H4 (cell line): ENCODE data around the gene IL1RL1. TPM values are rescaled to one million over a fixed set of nuclear protein-coding genes. Genes with fewer than 3 reads are reported as not detected.
"Not testable (repeated sequence)": the region's sequence is repeated elsewhere in the genome, so short reads cannot be mapped to it uniquely, and the experiment has no call there.

ENCODE experiments used
- DNase-seq: peaks from one replicate; pipeline ENCODE4 v3.0.0-alpha.2; 2015; ENCODE audit warnings: low spot score
- total RNA-seq: library from RNA; depleted of rRNA; stranded (reverse); fragments of >200 nt; shearing (Covaris generic); gene quantifications from 2 replicates; pipeline ENCODE4 v1.2.3, GENCODE V29; 2014

The IL1RL1 gene
- total RNA-seq, 1 experiment from 2014 or later, result not detected

DNA sequence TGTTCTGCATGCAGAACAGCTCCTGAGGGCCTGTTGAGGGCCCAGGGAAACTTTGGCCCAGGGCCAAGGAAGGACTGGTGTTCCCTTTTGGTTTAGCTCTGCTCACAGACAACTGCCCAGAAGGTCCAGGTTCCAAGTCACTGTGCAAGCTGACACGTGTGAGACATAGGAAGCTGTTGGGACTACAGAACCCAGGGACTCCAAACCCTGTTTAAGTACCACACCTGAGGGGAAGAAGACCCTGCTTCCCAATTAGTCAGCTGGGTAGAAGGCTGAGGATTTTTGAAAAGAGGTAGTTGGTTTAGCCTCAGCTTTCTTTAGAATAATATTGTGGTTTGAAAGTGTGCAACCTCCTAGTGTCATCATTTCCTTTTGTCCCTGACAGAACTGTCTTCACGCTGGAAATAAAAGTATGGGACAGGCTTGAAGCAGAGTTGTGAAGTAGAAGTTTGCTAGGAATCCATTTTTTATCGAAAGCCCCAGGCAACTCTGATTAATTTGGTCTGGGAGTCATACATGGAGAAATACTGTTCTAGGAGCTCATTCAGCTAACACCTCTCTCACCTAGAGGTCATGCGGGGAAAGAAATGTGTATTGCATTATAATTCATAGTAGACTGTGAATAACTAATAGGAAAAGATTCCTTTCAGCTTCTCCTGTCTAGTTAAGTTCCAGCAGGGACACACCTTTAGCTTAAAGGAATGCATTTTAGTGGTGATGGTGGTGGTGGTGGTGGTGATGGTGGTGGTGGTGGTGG lies 19.9 kb upstream of the IL1RL1 start:
- DNase-seq, result no peak

DNA sequence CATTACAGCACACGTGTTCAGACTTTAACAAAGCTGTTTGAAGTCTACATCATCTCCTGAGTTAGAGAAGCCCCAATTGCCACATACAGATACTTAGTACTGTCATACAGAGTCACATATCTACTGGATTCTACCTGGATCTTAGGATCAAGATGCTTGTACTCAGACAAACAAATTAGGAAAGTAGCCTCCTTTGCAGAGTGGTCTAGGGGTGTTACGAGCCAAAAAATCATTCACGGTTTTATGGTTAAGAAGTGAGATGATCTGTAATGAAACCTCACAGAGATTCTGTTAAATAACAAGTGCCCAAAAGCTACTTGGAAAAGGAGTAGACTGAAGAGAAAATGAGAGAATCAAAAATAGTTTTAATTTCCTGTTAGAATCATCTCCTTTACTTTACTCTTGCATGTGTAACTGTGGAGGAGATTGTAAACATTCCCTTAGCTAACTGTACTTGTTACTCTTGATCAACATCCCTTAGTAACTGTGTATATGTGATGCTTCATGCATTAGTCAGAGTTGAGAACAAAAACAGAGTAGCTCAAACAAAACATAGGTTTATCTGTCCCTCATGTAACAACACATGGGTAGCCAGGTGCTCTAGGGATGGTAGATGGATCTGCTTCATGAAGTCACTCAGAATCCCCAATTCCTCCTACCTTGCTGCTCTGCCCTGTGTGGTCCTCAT lies 16.4 kb upstream of the IL1RL1 start:
- no peak for DNase-seq

DNA sequence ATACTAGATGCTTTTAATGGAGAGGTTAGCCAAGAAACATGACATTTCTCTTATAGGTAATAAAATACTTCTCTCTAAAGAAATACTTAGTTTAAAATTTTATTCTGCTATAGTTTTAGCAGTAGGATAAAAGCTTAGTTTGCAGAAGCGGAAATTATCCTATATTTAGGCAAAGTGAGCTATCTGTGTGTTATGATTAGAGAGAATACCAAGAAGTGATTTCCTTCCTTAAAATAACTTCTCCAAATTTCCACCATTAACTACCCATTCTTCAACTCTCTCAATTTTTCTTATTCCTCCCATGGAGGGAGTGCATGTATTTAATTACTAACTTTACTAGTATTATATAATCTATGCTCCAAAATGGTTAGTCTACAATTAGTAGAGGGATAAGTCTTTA lies 15.8 kb upstream of the IL1RL1 start:
- no peak for DNase-seq

DNA sequence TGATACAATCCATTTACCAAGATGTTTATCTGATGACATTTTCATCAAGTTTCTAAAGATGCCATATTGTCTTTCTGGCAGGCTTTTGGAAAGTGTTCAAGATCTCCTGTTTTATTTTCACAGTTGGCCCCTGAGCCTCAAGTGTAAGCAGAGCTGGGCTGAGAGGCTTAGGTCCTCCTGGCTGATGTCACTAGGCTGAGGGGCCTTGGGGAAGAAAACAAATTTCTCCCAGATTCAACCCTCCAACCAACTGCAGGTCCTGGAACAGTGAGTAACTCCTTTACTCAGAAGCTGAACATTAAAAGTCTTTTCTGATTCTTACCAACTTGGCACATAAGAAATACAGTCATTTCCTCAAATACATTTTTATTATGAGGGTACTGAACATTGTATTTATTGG lies 14.9 kb upstream of the IL1RL1 start:
- DNase-seq, result no peak

DNA sequence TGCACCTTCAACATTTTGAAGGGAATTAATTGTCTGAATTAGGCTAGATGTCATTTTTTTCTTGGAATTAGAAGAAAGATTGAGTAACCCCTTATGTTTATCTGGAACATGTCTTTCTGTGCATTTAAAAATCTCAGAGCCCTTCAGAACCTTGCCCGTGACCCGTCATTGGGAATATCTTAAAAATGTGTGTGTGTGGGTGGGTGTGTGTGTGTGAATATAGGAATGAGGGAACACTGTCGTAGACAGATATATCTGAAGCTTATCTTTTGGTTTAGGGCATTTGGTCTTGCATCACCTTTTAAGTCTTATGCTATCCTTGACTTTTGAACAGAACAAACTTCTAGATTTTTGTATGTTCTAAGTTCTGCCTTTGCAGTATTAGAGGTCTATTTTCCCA lies 13.5 kb upstream of the IL1RL1 start:
- DNase-seq, result no peak

DNA sequence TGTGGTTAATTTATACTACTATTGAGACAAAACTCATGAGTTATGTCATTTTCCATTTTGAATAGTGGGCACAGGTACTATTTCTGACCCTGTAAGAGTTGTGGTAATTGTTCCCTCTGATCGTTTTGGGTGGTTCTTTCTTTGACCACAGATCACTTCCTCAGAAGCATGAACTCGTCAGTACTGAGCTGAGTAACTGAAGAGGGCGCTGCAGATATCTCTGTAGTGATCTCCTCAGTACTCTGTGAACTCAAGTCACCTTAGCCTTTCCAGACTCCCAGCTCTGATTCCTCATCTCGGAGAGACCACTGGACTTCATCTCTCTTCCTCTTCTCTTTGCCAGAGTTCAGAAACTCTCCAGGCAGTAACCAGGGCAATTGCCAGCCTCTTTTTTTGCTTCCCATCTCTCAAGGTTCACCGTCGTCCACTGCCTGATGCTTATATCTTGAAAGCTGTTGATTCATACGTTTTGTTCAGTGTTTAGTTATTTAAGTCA lies 9.4 kb upstream of the IL1RL1 start:
- DNase-seq, result no peak

DNA sequence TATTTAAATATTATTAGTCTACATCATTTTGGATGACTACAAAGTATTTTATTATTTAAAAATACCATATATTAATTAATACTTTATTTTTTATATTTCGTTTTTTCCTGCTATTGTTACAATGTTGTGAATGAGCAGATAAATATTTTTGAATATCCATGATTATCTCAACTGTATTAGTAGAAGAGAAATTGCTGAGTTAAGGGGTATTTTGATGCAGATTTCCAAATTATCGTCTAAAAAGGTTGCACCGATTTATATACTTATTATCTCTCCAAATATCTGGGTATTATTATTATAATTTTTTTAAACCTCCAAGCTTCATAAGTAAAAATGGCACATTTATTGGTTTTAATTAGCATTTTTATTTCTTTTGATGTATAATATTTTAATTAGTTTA lies 8.9 kb upstream of the IL1RL1 start:
- no peak for DNase-seq

DNA sequence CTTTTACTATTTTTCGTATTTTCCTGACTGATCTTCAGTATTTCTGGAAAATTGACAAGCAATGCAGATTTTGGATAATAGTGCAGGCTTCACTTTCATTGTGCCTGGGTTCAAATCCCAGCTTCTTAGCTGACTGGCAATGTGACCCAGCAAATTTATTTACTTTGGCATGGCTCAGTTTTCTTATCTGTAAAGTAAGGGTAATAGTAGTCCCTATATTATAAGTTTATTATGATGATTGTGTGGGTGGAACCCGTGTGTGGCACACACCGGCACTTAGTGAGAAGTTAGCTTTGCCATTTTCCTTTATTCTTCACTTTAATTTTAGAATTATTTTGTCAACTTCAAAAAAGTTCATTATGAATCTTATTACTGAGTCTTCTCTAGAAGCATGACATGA lies 7.8 kb upstream of the IL1RL1 start:
- DNase-seq, result no peak

DNA sequence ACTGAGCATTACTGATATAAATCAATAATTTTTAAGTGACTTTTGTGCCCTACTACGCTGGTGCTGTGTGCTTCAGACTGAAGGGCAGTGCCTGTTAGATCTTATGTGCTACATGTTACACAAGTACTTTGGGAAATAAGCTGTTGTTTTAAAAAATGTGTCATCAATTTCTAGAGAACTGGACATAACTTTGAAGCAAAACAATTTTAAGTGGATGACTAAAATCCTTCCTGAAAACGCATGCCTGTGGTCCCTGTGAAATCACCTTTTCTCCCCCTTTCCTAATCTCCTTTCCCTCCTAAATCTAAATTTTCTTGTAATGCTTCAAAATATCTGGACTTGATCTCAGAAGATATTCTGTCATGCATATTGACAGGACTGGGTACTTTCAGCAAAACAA lies 7.1 kb upstream of the IL1RL1 start:
- DNase-seq, result no peak

DNA sequence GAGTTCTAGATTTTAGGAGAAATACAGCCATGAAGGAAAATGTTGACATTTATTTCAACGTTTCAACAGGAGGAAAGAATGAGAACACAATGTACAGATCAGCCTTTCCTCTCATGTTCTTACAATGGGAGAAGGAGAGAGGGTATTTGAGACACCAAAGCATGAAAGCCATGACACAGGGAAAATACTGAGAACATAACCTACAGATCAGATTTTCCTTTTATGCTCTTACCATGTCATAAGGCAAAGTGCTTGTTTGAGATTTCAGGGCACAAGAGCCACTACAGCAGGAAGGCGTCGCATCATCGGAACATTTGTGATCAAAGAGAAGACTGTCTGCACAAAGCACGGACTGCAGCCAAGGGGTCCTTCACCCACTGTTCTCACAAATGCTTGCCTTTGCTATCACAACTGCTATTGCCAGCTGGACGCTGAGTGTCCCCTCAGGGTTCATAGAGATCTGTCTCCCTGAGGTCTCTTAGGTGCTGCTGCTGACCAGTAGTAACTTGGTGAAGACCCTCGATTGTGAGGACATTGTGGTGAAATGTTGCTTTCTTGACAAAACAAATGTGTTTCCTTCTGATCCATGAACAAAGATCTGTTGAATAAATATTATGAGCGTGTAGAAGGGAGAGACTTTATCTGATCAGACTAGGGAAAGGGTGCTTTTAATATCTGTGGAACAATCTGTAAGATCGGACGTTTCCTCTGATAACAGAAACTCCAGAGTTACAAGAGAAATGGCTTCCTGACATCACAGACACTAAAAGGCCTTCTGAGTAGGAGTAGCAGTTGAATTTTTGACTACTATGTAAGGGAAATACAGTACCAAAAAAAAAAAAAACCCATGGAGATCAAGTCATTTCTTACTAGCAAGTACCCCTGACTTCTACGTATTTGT lies 6.4 kb upstream of the IL1RL1 start:
- no peak for DNase-seq

DNA sequence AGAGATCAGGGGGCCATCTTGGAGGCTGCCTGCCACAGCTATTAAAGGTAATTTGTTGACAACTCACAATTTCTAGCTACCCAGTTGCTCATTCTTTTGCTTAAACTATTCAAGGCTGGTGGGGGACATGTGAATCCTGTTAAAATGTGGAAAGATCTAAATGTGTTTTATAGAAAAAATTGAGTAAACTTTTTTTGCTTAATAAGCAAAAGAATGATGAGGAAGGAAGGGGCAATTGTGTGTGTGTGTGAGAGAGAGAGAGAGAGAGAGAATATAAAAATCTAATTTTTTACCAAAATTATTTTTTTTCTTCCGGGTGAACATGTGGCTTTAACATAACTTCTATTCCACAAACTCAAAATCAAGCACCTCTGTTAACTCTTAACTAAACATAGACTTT lies 5.2 kb upstream of the IL1RL1 start:
- DNase-seq, result no peak

DNA sequence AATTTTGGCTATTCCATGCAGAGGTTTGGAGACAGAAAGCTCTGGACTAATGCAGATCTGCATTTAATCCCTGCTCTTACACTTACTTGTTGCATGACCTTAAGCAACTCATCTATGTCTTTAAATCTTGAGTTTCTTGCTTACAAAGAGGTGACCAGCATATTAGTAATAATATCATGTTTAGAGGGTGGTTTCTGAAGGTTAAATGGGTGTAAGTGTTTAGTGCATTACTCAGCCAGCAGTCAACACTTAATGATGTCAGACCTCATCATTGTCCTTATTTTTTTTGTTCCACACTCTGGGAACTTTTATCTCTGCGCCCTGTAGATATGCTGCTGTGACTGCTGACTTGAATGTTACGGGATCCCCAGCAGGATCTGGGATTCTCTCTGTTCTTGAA lies 1.7 kb downstream of the IL1RL1 start:
- no peak for DNase-seq

DNA sequence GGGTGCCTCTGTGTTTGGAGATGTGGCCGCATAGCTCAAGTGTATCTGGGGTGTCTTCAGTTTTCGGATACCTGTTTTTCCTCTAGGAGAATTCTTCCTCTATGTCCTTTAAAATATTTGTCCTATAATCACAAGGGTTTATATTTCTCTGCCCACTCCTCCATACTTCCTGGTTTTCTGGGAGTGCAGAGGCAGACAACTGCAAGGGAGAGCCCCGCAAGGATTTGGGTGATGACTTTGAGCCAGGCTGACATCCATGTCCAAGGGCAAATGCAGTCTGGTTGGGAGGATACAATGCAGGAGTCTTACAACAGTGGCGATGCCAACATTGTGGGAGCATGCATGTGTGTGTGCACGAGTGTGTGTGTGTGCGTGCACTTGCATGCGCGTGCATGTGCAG lies 2.1 kb downstream of the IL1RL1 start:
- DNase-seq, result no peak

DNA sequence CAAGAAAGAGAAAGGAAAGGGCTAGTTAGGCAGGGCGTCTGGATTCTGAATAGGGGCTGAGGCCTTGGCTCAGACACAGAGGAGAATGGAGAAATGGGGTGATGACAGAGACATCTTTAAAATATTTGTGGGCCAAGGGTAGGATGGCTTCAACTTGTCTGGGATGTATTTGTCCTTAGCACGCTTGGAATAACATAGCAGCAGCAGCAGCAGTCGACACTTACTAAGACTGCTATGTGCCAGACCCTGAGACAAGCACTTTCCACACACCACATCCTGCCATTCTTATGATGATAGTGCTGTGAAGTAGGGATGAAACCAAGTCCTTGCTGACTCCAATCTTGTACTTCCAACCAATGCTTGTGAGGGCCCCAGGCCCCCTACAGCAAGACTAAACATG lies 2.6 kb downstream of the IL1RL1 start:
- no peak for DNase-seq

DNA sequence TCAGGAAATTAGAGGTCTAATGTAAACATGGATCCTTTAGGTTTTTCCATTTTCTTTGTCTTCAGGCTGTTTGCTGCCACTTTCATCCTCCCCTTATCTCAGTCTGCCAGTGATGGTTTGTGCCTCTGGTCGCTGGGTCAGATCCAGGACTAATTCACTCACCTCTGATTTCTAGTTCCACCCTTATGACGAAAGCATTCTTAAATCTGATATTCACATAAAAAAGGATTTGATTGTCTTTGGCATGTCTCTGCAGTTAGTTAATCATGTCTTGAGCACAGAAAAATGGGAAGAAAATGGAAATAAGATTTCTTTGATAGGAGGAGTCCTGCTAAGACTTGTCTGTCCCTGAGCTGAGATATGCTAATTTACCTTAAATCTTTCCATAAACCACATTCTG lies 4.6 kb downstream of the IL1RL1 start:
- DNase-seq, result no peak

DNA sequence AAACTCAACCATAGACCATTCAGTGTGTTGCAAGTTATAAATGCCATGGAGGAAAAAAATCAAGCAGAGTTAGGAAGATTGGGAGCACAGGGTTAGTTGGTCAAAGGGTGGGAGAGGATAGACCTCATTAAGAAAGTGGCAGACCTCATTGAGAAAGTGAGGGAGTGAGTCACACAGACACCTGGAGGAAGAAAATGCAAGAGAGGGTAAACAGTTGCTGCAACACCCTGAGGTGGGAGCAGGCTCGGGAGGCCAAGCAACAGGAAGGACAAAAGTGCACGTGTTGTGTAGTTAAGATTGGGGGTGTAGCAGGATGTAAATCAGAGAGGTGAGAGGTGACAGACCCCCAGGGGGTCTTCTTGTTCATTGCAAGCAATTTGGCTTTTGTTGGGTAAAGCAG lies 6.4 kb downstream of the IL1RL1 start:
- DNase-seq, result no peak

DNA sequence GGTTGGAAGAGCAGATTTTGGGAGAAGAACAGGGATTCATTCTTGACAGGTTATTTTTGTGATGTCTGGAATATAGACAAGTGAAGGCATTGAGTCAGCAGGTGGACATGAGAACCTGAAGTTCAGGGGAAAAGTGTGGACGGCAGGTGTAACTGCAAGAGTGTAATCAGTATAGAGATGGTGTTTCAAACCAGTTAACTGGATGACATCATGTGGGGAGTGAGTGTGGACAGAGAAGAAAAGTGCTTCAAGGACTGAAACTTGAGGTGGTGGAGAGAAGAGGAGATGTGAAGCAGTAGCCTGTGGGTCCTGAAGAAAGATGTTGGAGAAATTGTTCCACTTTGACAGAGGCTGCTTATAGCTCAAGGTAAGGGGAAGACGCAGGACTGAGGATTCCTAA lies 7.1 kb downstream of the IL1RL1 start:
- no peak for DNase-seq

DNA sequence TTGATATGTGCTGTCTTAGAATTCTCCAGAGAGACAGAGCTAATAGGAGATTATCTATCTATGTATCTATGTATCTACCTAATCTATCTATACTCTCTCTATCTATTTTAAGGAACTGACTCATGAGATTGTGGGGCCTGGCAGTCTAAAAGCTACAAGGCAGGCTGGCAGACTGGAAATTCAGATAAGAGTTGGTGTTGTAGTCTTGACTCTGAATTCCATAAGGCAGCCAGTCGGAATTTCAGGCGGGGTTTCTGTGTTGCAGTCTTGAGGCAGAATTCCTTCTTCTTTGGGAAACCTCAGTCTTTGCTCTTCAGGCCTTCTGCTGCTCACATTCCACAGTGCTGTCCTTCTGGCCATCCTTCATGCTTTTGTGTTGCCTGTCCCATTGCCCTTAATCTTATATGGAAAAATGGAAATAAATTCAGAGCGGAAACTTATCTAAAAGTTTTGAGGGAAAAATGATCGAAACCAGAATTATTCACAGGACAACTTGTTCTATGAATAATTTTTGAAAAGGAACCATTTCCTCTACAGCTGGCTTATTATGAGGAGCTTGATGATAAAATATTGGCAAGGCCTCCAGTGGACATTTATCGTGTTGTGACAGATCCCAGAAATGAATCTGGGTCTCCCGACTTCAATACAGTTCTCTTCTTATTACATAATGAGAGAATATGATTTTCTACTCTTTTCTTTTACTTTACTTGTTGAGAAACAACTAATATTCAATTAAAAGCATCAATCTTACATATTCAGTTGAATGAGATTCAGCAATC lies 10.8 kb downstream of the IL1RL1 start:
- no peak for DNase-seq

DNA sequence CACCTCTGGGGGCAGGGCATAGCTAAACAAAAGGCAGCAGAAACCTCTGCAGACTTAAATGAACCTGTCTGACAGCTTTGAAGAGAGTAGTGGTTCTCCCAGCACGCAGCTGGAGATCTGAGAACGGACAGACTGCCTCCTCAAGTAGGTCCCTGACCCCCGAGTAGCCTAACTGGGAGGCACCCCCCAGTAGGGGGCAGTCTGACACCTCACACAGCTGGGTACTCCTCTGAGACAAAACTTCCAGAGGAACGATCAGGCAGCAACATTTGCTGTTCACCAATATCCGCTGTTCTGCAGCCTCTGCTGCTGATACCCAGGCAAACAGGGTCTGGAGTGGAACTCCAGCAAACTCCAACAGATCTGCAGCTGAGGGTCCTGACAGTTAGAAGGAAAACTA lies 13.6 kb downstream of the IL1RL1 start:
- DNase-seq, result not testable (repeated sequence)

DNA sequence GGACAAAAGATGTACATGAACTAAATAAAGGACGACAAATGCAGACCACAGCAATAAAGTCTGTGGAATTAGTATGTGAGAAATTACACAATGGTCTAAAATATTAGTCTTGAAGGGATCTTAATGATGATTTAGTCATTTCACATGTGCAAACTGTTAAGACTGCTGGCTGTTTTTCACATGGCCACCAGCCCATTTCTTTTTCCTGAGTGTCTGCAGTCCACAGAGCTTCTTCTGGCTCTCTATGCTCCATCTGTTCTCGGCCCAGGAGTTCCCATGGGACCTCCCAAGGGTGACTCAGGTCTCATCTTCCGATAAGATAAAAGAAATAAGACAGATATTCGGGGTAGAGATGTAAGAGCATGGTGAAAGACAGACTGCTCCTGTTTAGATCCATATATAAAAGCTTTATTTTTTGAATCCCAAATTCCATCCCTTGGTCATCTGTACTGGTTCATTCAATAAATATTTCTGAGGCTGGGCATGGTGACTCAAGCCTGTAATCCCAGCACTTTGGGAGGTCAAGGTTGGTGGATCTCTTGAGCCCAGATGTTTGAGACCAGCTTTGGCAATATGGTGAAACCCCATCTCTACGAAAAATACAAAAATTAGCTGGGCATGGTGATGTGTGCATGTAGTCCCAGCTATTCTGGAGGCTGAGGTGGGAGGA lies 20.1 kb downstream of the IL1RL1 start:
- no peak for DNase-seq

DNA sequence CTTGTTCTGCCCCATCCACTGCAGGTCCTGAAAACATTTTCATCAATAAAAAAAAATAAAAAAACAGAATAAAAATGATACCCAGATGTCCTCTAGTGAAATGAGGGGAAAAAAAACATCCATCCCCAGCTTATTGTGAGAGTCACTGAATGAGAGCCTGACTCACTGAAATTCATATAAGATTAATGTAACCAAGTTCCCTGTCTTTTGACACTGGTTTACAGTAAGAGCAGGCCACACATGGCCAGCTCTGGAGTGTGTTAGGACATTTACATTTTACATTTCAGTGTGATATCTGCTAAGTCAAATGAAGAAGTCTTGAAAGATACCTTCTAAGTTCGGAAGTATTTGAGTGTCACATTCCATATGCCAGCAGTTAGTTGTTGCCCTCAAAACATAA lies 23.1 kb downstream of the IL1RL1 start:
- DNase-seq, result no peak
